Measurements from ENCODE around the gene FAM20A.

DNA sequence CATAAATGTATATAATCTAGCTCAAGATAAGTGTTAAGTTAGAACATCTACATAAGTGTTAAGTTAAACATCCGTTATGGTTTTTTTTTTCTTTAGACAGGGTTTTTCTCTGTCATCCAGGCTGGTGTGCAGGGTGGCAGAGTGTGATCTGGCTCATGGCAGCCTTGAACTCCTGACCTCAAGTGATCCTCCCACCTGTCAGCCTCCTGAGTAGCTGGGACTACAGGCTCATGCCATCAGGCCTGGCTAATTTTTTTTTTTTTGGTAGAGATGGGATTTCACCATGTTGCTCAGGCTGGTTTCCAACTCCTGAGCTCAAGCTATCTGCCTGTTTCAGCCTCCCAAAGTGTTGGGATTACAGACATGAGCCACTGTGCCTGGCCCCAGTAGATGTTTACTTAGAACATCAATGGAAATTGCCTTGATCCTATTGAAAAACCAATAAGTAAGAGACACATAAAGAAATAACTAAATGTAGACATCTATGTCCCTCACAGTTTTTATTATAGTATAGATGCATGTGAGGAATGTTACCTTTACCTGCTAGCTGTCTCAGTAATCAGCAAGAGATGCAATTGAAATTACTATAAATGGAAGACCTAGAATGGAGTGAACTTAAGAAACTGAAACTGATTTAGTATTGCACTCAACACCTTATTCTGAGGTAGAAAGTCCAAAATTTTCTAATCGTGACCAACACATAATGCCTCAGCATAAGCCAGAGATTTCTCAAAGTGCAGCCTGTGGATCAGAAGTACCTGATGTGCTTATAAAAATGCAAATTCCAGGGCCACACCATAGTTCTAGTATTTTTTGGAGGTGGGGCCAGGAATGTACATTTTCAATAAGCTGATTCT, 5.5 kb upstream of the FAM20A start:
- TF ChIP-seq MXI1 (conservative IDR thresholded peaks at IDR 0.05; ENCODE audit: poor library complexity, severe bottlenecking) (no peak), TAF1 (IDR thresholded peaks at IDR 0.05; ENCODE audit: low read depth) (no peak), CTCF (IDR thresholded peaks at IDR 0.05; ENCODE audit: poor library complexity, severe bottlenecking) (no peak), EZH2 (IDR thresholded peaks at IDR 0.05; ENCODE audit: borderline replicate concordance, insufficient read depth, low read length, poor library complexity, severe bottlenecking) (no peak), POLR2AphosphoS5 (IDR thresholded peaks at IDR 0.05) (no peak), EP300 (conservative IDR thresholded peaks at IDR 0.05; ENCODE audit: poor library complexity, severe bottlenecking) (no peak)

Data from neural cell (in vitro differentiated cells).